WTC11 (cell line): ENCODE measurements around the gene CYP4F12. TPM values are rescaled to one million over a fixed set of nuclear protein-coding genes. Genes with fewer than 3 reads are reported as not detected.

ENCODE experiments used
- ATAC-seq: fragments of 200-7000 bp; cut with Tn5 transposase; 2 replicates; pipeline ENCODE4 v1.10.0; 2021; ENCODE audit warnings: mild to moderate bottlenecking, moderate library complexity
- CTCF ChIA-PET: fragments of 300-600 bp; sonication (Branson Sonifier 250); formaldehyde crosslinking; loops from one replicate; lab custom pipeline; 2021; ENCODE audit warnings: antibody characterized with exemption; lab: Charles Lee
- POLR2A ChIA-PET: fragments of 350-600 bp; sonication (Branson Sonifier 250); formaldehyde crosslinking; loops from one replicate; lab custom pipeline; 2021; ENCODE audit warnings: antibody characterized with exemption; lab: Charles Lee
- DNase-seq: peaks from one replicate; pipeline ENCODE4 v3.0.0; 2021; ENCODE audit warnings: low spot score
- H3K27ac Mint-ChIP-seq: 2 replicates; pipeline ENCODE4 v1.8.0; 2021; ENCODE audit warnings: mixed read lengths
- H3K27me3 Mint-ChIP-seq: 2 replicates; pipeline ENCODE4 v1.8.0; 2021; ENCODE audit warnings: low read depth, mild to moderate bottlenecking, moderate library complexity, mixed read lengths
- H3K36me3 Mint-ChIP-seq: 2 replicates; pipeline ENCODE4 v1.8.0; 2021; ENCODE audit warnings: mixed read lengths
- H3K4me1 Mint-ChIP-seq: 2 replicates; pipeline ENCODE4 v1.8.0; 2022; ENCODE audit warnings: mixed read lengths
- H3K4me3 Mint-ChIP-seq: 2 replicates; pipeline ENCODE4 v1.8.0; 2021; ENCODE audit warnings: mild to moderate bottlenecking, moderate library complexity, mixed read lengths
- H3K9me3 Mint-ChIP-seq: 2 replicates; pipeline ENCODE4 v1.8.0; 2021; ENCODE audit warnings: mixed read lengths
- ATF3 ChIP-seq: sonication (generic); formaldehyde crosslinking; conservative IDR thresholded peaks from 2 replicates; pipeline ENCODE4 v1.8.1; 2022; ENCODE audit warnings: mild to moderate bottlenecking, missing genetic modification reagents
- CREM ChIP-seq: sonication (generic); formaldehyde crosslinking; IDR thresholded peaks from 2 replicates; pipeline ENCODE4 v1.8.1; 2022; ENCODE audit warnings: mild to moderate bottlenecking, missing genetic modification reagents, moderate library complexity
- ELF4 ChIP-seq: sonication (generic); formaldehyde crosslinking; IDR thresholded peaks from 2 replicates; pipeline ENCODE4 v1.8.1; 2022; ENCODE audit warnings: low read depth, mild to moderate bottlenecking, moderate library complexity, missing genetic modification reagents
- ESRRA ChIP-seq: sonication (generic); formaldehyde crosslinking; IDR thresholded peaks from 2 replicates; pipeline ENCODE4 v1.8.1; 2022; ENCODE audit warnings: mild to moderate bottlenecking, missing genetic modification reagents, borderline replicate concordance
- GRHL2 ChIP-seq: fragments of 250-450 bp; sonication (Bioruptor Pico); IDR thresholded peaks from 2 replicates; pipeline ENCODE4 v1.8.0; 2022; ENCODE audit warnings: mild to moderate bottlenecking, moderate library complexity; ENCODE audit not compliant: insufficient replicate concordance, severe bottlenecking
- HMGXB4 ChIP-seq: sonication (generic); formaldehyde crosslinking; IDR thresholded peaks from 2 replicates; pipeline ENCODE4 v1.8.1; 2023; ENCODE audit warnings: mild to moderate bottlenecking, moderate library complexity, missing genetic modification reagents
- KAT7 ChIP-seq: sonication (generic); formaldehyde crosslinking; IDR thresholded peaks from 2 replicates; pipeline ENCODE4 v1.8.1; 2023; ENCODE audit warnings: missing genetic modification reagents, mild to moderate bottlenecking, borderline replicate concordance
- MLX ChIP-seq: sonication (generic); formaldehyde crosslinking; IDR thresholded peaks from 2 replicates; pipeline ENCODE4 v1.8.1; 2023; ENCODE audit warnings: mild to moderate bottlenecking, missing genetic modification reagents, moderate library complexity
- NFYB ChIP-seq: sonication (generic); formaldehyde crosslinking; conservative IDR thresholded peaks from 2 replicates; pipeline ENCODE4 v1.8.0; 2022; ENCODE audit warnings: low read depth, missing genetic modification reagents
- NR2C2 ChIP-seq: sonication (generic); formaldehyde crosslinking; IDR thresholded peaks from 2 replicates; pipeline ENCODE4 v1.8.0; 2022; ENCODE audit warnings: mild to moderate bottlenecking, missing genetic modification reagents
- PRDM15 ChIP-seq: sonication (generic); formaldehyde crosslinking; IDR thresholded peaks from 2 replicates; pipeline ENCODE4 v1.8.0; 2022; ENCODE audit warnings: missing genetic modification reagents
- PRRX2 ChIP-seq: fragments of 250-450 bp; sonication (Bioruptor Pico); IDR thresholded peaks from 2 replicates; pipeline ENCODE4 v1.8.0; 2021; ENCODE audit warnings: mild to moderate bottlenecking
- RORB ChIP-seq: fragments of 250-450 bp; sonication (Bioruptor Pico); IDR thresholded peaks from 2 replicates; pipeline ENCODE4 v1.9.0; 2021; ENCODE audit warnings: mild to moderate bottlenecking
- SMAD3 ChIP-seq: sonication (generic); formaldehyde crosslinking; IDR thresholded peaks from 2 replicates; pipeline ENCODE4 v1.8.0; 2022; ENCODE audit warnings: missing genetic modification reagents, mild to moderate bottlenecking, borderline replicate concordance
- TEAD4 ChIP-seq: sonication (generic); formaldehyde crosslinking; IDR thresholded peaks from 2 replicates; pipeline ENCODE4 v1.8.0; 2022; ENCODE audit warnings: mild to moderate bottlenecking, missing genetic modification reagents
- ZNF138 ChIP-seq: sonication (generic); formaldehyde crosslinking; conservative IDR thresholded peaks from 2 replicates; pipeline ENCODE4 v1.8.1; 2022; ENCODE audit warnings: mild to moderate bottlenecking, moderate library complexity, missing genetic modification reagents
- ZNF219 ChIP-seq: sonication (generic); formaldehyde crosslinking; IDR thresholded peaks from 2 replicates; pipeline ENCODE4 v1.8.0; 2023; ENCODE audit warnings: missing genetic modification reagents, mild to moderate bottlenecking, borderline replicate concordance
- ZNF317 ChIP-seq: sonication (generic); formaldehyde crosslinking; IDR thresholded peaks from 2 replicates; pipeline ENCODE4 v1.8.1; 2023; ENCODE audit warnings: low read depth, mild to moderate bottlenecking, moderate library complexity, missing genetic modification reagents, borderline replicate concordance
- ZNF512 ChIP-seq: sonication (generic); formaldehyde crosslinking; IDR thresholded peaks from 2 replicates; pipeline ENCODE4 v1.8.1; 2022; ENCODE audit warnings: missing genetic modification reagents, borderline replicate concordance
- ZNF671 ChIP-seq: fragments of 250-450 bp; sonication (Bioruptor Pico); IDR thresholded peaks from 2 replicates; pipeline ENCODE4 v1.8.0; 2021; ENCODE audit warnings: mild to moderate bottlenecking
- total RNA-seq: library from RNA; stranded (reverse); gene quantifications from 3 replicates; pipeline ENCODE4 v1.2.3, GENCODE V29; 2021

The CYP4F12 gene
- total RNA-seq, 1 experiment from 2014 or later = not detected

GRCh38 chr19:15701757-15702533, 29.1 kb downstream of the CYP4F12 start:
- Mint-ChIP-seq H3K36me3 (peaks cover 36% of the 10 kb centered on the region), H3K27ac (no peak overlapping the region), H3K9me3 (peaks cover 67% of the 10 kb centered on the region), H3K27me3 (peaks cover 5% of the 10 kb centered on the region), H3K4me1 (no peaks in the 10 kb centered on the region), H3K4me3 (no peak overlapping the region)
- ChIA-PET POLR2A (no interaction called here), CTCF (interaction anchor here (0.7 kb wide), 1 partner anchor 108 kb away, joined by 3 read pairs; no protein-coding TSS in a partner anchor)
- DNase-seq (no peak), ATAC-seq (no peak)
- TF ChIP-seq ELF4 (CRISPR knock-in tag) = no peak
- TF ChIP-seq CREM (CRISPR knock-in tag) = no peak
- TF ChIP-seq ZNF671 (CRISPR knock-in tag) = no peak

- Mint-ChIP-seq H3K27ac (no peak overlapping the region), H3K36me3 (peaks cover 38% of the 10 kb centered on the region), H3K4me3 (no peak overlapping the region), H3K9me3 (peaks cover 68% of the 10 kb centered on the region), H3K4me1 (no peaks in the 10 kb centered on the region), H3K27me3 (peaks cover 5% of the 10 kb centered on the region)
- no peak for ATAC-seq
- DNase-seq = no peak
- POLR2A ChIA-PET = interaction anchor here (0.6 kb wide), 1 partner anchor 62 kb away, joined by 3 read pairs; no protein-coding TSS in a partner anchor
- TF ChIP-seq TEAD4 (CRISPR knock-in tag) = no peak
- TF ChIP-seq NFYB (CRISPR knock-in tag) = no peak
- no peak for TF ChIP-seq KAT7 (CRISPR knock-in tag)
- no peak for TF ChIP-seq SMAD3 (CRISPR knock-in tag)
- TF ChIP-seq NR2C2 (CRISPR knock-in tag) = no peak
- TF ChIP-seq GRHL2 (CRISPR knock-in tag) = no peak
- TF ChIP-seq RORB = no peak
- no peak for TF ChIP-seq ESRRA (CRISPR knock-in tag)
- no peak for TF ChIP-seq MLX (CRISPR knock-in tag)
- no peak for TF ChIP-seq ZNF219 (CRISPR knock-in tag)
- TF ChIP-seq PRDM15 (CRISPR knock-in tag) = no peak
- TF ChIP-seq ZNF317 (CRISPR knock-in tag) = no peak
- TF ChIP-seq ZNF138 (CRISPR knock-in tag) = no peak
- TF ChIP-seq HMGXB4 (CRISPR knock-in tag) = no peak
- TF ChIP-seq ATF3 (CRISPR knock-in tag) = no peak
- no peak for TF ChIP-seq PRRX2 (CRISPR knock-in tag)
- no peak for TF ChIP-seq ZNF512 (CRISPR knock-in tag)
- CTCF ChIA-PET = interaction anchor here (0.7 kb wide), 1 partner anchor 107 kb away, joined by 3 read pairs; no protein-coding TSS in a partner anchor
Measured at GRCh38 chr19:15702534-15702930, 29.6 kb downstream of the CYP4F12 start.
